NCI-H2196 (cell line): ENCODE data around the gene CDC42EP5.

Experiments
- DNase-seq: peaks from one replicate; lab custom pipeline; 2025; ENCODE audit not compliant: unreplicated experiment; lab: John Stamatoyannopoulos, UW

Gene CDC42EP5

DNA sequence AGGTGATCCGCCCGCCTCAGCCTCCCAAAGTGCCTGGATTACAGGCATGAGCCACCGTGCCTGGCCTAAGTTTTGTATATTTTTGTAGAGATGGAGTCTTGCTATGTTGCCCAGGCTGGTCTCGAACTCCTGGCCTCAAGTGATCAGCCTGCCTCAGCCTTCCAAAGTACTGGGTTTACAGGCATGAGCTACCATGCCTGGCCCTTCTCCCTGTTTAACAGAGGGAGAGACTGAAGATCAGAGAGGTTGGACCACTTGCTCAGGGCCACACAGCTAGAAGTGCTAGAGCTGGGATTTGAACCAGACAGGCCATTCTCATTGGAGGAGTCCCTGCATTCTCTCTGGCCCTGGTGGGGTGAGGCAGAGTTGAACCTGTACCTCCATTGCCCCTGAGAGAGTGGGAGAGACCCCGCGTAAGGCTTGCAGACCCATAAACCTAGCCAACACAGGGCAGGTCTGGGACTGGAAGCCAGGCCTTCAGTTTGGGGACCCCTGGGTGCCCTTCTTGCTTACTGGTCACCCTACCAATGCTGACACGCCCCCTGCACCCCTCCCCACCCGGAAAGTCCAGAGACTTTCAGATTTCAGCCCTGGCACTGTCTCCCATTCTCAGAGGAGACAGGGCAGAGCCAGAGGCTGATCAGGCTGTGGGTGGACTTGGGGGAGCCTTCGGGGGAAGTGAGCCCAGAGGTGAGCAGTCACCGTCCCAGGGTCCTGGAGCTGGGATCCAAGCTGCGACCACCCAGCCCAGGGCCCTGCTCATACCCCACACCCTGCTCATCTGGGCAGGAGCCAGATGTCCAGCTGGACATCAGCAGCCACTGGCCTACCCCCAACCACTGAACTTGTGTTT, 44.5 kb downstream of the CDC42EP5 start:
- DNase-seq = no peak

DNA sequence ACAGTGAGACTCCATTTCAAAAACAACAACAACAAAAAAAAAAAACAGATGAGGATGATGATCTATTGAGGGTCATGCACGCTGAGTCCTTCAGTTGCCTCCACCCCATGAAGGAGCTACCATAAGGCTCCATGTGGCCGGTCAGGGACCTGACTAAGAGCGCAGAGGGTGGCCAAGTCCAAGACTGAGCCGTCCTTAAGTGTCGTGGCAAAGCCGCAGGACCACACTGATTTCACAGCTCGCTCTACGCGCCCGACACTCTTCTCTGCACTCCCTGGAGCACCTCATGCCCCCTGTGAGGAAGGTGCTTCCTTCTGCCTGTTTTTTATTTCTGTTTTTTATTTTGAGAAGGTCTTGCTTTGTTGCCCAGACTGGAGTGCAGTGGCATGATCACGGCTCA, 45.5 kb downstream of the CDC42EP5 start:
- DNase-seq = no peak

DNA sequence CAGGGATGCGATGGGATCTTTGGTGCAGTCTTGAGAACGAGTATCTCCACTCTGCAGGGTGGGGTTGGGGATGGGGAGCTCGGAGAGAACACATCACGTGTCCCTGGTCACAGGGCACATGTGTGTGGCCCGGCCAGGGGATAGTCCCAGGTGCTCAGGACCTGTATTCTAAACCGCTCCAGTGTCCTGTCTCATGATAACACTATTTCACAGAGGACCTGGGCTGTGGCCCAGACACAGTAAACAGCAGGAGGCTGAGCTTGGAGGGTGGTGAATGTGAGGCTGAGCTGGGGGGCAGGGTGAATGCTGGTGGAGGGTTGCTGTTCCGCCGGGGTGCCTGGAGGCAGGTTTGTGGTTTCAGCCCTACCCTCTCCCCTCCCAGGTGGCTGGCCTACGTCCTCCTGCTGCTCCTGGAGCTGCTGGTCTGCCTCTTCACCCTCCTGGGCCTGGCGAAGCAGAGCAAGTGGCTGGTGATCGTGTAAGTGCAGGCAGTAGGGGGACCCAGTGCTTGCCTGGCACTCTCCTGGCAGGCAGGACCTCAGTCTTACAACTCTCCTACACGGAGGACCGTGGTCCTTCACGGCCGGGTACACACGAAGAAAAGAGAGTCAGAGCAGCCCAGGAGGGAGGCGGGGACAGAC, 46.7 kb downstream of the CDC42EP5 start:
- no peak for DNase-seq

DNA sequence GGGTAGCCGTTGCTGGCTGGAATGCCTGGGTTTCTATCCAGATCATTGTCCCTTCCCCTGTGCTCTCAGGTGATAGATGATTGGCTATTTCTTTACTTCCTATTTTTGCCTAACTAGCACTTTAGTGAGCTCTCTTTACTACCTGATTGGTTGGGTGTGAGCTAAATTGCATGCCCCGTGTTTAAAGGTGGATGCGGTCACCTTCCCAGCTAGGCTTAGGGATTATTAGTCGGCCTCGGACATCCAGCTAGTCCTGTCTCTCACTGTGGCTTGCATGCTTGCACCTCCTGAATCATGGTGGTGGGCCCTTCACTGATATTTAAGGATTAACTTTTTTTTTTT, 47.7 kb downstream of the CDC42EP5 start:
- no peak for DNase-seq

DNA sequence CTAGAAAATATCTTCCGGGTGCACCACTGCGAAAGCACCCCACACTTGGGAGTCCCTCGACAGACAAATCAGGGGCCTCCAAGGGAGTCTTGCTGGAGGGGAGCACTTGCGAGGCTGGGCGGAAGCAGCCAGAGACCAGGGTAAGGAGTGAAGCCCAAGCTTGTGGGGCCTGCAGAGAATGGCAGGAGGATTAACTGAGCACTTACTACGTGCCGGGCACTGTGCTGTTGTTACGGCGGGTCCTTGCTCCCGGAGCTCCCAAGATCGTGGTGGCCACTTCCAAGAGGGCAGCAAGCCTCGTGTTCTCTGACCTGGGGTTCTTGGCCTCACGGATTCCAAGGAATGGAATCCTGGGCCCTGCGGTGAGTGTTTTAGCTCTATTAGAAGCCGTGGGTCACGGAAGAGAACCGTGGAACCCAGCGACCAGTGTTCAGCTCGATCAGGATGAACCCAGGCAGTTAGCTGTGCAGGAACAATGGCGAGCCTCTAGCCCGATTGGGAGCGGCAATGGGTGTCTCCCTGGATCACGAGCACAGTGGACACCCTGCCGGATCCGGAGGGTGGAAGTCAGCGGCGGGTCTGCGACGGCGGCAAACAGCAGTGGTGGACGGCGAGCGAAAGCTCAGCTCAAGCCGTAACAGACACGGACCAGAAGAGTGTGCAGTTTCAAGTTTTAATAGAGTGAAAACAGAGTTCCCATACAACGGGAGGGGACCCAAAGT, 48.3 kb downstream of the CDC42EP5 start:
- no peak for DNase-seq

DNA sequence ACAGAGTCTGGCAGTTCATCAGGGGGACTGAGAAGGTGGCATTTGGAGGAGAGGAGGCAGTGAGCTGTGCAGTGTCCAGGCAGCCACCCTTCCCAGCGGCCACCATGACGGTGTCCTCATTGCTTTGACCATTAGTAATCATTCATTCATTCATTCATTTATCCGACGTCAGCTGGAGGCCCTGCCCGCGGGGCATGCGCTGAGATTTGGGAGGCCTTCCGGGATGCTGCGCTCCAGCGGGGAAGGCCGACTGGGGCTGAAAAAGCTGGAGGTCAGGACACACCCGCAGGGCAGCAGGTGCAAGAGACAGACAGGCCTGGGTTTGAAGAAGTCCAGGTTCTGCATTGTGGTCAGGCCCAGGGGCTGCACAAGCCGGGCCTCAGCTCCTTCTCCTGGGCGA, 48.9 kb downstream of the CDC42EP5 start:
- DNase-seq = no peak

DNA sequence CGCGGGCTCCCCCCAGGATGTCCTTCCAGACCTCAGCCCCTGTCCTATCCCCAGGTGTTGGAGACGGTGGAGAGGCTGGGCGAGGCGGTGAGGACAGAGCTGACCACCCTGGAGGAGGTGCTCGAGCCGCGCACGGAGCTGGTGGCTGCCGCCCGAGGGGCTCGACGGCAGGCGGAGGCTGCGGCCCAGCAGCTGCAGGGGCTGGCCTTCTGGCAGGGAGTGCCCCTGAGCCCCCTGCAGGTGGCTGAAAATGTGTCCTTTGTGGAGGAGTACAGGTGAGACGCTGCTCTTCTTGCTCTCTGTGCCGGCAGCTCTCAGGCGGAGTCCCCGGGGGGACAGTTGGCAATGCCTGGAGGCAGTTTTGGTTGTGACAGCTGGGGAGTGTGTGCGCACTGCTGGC, 51.0 kb downstream of the CDC42EP5 start:
- no peak for DNase-seq

DNA sequence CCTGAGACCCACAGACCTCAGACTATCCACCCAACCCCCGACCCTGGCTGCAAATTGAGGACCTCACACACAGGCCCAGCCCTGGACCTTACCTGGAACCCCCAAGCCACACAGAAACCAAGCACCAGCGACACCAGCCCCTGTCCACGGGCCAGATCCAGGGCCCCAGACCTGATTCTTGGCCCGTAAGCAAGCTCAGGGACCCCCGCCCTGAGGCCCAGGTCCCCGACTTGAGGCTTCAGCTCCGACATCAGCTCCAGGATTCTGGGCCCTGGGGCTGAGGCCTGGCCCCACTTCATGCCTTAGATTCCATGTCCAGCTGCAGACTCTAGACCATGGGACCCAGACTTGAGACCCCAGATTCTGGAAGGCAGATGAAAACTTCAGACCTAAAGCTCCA, 51.6 kb downstream of the CDC42EP5 start:
- DNase-seq = no peak

DNA sequence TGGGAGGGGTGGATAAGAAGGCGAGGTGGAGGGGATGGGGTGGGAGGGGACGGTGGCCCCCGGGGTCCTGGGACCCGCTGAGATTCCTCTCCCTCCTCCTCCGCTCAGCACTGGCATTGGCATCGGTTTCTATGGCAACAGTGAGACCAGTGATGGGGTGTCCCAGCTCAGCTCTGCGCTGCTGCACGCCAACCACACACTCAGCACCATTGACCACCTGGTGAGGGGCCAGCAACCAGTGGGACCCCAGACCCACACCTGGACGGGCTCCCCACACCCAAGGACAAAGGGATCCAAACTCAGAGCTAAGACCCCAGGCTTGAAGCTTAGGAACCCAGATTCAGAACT, 52.0 kb downstream of the CDC42EP5 start:
- DNase-seq = no peak

DNA sequence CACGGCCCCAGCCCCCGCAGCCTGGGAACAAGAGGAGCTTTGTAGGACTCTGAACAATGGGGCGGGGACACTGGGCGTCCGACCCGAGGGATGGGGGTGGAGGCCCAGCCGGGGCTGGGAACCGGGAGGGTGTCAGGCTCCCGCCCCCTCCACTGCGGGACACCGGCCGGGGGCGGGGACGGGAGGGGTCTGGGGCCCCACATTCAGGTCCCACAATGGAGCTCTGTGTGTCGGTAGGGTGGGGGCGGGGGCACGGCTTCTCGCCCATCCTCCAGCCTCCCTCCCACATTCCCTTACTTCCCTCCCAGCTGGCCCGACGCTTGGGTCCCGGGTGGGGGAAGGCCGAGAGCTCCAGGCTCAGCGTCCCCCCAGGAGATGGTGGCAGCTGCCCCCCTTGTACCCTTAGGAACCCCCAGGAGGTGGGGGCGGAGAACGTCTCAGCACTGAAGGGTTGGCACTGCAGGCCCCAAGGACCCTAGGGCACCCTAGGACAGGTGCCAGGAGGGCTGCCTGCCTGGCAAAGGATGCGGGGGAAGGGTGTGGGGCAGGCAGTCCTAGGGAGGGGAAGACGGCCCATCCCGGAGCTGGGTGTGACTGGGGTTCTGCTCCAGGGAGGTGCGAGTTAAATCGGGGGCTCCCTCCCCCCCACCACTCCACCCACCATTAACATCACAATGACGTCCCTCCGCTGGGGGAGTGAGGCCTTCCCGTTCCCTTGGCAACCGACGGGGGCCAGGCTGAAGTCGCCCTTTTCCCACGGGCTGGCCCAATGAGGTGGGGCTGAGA, 52.5 kb downstream of the CDC42EP5 start:
- no peak for DNase-seq

DNA sequence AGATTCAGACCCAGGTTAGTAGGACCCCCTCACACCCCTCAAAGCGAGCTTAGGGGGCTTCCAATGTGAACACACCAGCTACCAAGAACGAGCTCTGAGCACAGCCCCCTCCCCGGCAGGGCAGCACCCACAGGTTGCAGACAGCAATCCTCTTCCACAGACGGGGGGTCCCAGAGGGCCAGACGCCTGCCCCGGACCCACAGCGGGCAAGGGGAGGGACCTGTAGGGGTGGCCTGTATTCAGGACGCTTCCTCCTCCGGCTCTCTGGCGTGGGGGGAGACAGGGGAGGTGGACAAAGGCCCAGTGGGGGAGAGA, 53.1 kb downstream of the CDC42EP5 start:
- no peak for DNase-seq

DNA sequence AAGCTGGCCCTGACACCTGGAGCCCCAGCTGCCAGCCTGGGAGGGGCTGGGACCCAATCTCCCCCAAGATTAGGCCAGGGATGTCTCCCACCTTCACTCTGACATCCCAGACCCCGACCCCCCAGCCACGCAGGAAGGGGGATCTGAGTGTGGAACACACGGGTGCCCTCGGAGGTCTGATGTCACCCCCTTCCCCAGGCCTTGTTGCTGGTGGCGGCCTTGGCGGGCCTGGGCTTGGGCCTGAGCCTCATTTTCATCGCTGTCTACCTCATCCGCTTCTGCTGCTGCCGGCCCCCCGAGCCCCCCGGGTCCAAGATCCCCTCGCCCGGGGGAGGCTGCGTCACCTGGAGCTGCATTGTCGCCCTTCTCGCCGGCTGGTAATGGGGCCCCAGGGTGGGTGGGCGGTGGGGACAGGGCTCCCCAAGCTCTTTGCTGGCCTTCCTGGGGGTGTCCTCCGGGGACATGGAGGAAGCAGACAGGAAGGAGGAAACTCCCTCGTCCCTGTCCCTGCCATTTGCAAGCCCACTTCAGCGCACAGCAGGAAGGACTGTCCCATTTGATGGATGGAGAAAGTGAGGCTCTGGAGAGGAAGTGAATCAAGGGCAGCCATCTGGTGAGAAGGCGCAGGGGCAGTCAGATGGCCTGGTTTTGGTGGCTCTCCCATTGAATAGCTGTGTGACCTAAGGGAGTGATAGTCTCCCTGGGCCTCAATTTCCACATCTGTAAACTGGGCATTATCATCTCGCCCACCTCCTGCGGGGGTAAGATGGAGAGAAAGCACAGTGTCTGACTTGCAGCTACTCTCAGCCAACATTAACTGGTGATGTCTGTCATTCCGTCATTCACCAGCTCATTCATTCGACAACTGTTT, 53.9 kb downstream of the CDC42EP5 start:
- DNase-seq = no peak

DNA sequence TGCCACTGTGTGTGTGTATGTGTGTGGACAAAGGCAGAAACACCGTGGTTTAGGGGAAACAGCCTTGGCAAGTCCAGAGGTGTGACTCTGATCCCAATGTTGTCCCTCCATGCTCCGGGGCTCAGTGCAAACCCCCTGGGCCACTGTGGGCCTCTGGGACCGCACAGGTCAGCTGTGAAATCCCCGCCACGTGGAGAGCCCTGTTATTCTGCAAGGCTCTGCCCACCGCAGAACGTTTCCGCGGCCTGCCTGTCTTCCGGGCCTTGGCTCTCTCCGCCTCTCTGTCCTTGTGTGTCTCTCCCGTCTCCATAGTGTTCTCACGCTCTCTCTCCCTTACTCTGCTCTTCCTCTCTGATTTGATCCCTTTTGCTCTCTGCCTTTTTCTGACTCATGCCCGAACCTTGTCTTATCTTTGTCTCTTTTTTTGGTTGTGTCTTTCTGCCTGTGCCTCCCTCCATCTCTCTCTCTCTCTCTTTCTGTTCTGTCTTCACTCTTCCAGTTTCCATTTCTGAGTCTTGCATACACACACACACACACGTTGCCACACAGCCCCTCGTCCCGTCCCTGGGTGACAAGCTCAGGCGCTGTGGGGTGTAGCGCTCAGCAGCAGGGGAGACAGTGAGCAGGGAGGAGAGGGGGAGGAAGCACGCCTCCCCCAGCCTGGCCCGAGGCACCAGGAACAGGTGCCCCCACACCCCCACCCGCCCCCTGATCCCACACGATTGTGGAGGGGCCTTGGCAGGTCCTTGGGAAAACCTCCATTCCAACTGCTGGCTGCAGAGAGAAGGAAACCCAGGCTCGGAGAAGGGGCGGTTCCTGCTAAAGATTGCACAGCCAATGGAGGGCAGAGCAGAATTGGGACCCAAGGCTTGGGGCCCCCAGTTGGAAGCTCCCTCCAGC, 54.8 kb downstream of the CDC42EP5 start:
- no peak for DNase-seq

DNA sequence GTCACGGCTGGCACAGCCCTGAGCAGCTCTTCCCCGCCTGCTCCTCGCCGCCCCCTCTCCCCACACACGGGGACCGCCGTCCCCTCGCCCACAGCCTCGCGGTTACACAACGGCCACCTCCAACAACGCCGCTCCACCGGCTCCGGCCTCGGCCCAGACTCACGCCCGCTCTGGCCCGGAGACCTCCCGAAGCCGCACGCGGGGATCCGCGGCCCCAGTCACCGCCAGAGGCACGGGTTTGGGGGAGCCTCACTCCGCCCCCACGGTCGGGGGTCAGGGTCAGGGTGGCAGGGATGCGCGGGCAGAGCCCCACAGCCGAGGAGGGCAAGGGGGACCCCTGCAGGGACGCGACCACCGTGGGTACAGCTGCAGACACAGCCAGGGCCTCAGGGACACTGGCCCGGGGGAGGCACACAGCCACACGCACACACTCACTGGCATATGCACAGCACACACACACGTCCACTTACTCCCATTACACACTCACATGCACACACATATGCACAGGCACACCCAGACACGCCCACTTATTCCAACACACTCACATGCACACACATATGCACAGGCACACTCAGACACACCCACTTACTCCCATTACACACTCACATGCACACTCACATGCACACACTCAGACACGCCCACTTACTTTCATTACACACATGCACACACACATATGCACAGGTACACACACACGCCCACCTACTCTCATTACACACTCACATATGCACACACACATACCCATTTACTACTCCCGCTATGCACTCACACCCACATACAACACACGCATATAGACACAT, 56.2 kb downstream of the CDC42EP5 start:
- no peak for DNase-seq

DNA sequence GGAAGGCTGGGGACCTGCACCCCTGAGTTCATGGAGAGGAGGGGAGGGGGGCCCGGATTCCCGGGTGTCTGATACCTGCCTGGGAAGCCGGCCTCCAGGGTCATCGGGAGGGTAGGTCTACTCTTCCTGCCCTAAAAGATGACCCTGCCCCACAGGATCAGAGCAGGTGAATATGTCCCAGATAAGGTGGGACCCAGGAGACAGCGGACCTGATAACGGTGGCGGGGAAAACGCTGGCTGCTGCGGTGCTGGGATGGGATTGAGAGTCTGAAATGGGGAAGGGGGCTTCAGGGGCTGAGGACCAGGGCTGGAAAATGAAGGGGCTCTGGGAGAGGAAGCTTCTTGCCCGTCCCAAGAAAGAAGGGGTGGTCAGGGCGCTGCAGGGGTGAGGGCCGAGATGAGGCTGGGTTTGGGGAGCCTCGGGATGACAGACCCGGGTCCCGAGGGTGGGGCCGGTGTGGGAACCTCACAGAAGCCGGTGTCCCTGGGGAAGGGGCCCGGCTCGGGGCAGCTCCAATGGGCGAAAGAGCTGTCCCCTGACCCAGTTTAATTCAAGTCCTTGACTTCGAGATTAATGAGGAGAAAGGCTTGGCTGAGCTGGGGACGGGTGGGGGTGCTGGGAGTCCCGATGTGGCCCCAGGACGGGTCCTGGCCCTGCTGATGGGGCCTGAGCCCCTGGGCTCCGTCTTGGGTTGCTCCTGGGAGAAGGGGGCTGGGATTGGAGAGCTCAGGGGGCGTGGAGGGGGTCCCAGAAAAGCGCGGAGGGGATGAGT, 57.0 kb downstream of the CDC42EP5 start:
- no peak for DNase-seq

DNA sequence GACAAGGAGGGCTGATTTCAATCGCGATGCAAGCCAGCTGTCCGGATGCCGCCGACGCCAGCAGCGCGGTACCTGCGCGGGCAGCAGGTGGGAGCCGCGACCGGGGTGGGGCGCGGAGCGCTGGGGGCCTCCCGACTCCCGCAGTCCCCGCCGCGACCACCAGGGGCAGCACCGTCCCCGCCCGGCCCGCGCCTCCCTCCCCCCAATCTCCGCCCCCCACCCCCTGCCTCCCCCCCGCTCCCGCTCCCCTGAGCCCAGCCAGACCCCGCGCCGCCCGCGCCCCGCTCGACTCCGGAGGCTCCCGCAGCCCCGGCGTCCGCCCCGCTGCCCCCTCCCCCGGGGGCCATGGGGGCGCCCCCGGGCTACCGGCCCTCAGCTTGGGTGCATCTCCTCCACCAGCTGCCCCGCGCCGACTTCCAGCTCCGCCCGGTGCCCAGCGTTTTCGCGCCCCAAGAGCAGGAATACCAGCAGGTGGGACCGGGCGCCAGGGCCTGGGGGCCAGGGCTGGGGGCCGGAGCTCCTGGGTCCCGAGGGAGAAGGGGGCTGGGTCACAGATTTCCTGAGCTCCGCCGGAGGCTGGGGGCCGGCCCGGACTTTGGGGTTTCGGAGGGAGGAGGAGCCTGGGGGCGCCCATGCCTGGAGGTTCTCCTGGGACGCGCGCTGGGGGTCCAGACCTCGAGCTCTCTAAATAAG, 57.7 kb downstream of the CDC42EP5 start, which contains the start of gene TTYH1:
Gene TTYH1, plus strand, starts transcription at position 257 of the 693 bp plus-strand sequence. Its CDS starts 89 bp downstream, at position 346.
- DNase-seq = no peak
